ENCODE data around the gene PCNX1. TPM values are rescaled to one million over a fixed set of nuclear protein-coding genes. Genes with fewer than 3 reads are reported as not detected.

PCNX1 gene
- total RNA-seq, 1 experiment from 2014 or later: 48.0 TPM

DNA sequence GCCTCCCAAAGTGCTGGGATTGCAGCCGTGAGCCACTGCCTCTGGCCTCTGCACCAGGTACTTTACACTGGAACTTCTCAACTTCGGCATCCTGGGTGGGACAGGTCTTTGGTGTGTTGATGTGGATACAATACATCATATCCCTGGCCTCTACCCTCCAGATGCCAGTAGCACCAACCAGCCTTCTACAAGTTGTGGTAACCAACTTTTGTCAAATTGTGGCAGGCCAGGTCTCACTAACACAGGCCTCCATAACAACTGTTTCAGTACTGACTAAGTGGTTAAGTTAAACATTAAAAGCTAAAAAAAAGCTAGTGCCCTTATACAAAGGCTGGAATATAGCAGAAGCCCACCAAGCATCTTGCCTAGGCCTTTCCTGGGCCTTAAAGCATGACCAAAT, 232.9 kb downstream of the PCNX1 start:
- no peak overlapping the region for H3K14ac ChIP-seq (ENCODE audit: insufficient read depth, low read length)
- H3K4me2 ChIP-seq (ENCODE audit: insufficient read depth, insufficient read length, low read length): no peak overlapping the region
- no peaks in the 10 kb centered on the region for H4K20me1 ChIP-seq (ENCODE audit: control insufficient read depth, insufficient read depth, insufficient read length)
- H2BK12ac ChIP-seq (ENCODE audit: insufficient read length, low read depth, low read length): no peak overlapping the region
- H2BK5ac ChIP-seq (ENCODE audit: insufficient read length, low read length): no peak overlapping the region
- no peaks in the 10 kb centered on the region for H3K79me2 ChIP-seq (ENCODE audit: insufficient read depth, low read length)
- H3K27ac ChIP-seq (ENCODE audit: insufficient read length, low read depth, low read length): no peak overlapping the region
- no peak overlapping the region for H3K4ac ChIP-seq (ENCODE audit: low read depth, low read length)
- no peaks in the 10 kb centered on the region; the same call in 1 of the 2 replicates for H3K27me3 Mint-ChIP-seq (ENCODE audit: low read depth)
- H3K18ac ChIP-seq (ENCODE audit: insufficient read length, low read depth, low read length): no peak overlapping the region
- H3K79me1 ChIP-seq (ENCODE audit: insufficient read depth, low read depth, low read length, poor library complexity, severe bottlenecking): no peaks in the 10 kb centered on the region
- no peak overlapping the region for H4K8ac ChIP-seq (replicated peaks; ENCODE audit: insufficient read length, low read depth, low read length)
- no peak overlapping the region for H3K4me3 Mint-ChIP-seq
- no peak overlapping the region for H4K91ac ChIP-seq (ENCODE audit: insufficient read length, low read depth, low read length)
- no peak overlapping the region for H4K5ac ChIP-seq (ENCODE audit: insufficient read length, low read depth, low read length)
- no peak overlapping the region for H3K9ac ChIP-seq (ENCODE audit: extremely low read depth, insufficient read length, low read length)
- no peaks in the 10 kb centered on the region for H3K9me3 ChIP-seq (ENCODE audit: control insufficient read depth, low read depth, low read length)
- H3T11ph ChIP-seq (ENCODE audit: low read length): no peak overlapping the region
- TF ChIP-seq, protein P1, sequence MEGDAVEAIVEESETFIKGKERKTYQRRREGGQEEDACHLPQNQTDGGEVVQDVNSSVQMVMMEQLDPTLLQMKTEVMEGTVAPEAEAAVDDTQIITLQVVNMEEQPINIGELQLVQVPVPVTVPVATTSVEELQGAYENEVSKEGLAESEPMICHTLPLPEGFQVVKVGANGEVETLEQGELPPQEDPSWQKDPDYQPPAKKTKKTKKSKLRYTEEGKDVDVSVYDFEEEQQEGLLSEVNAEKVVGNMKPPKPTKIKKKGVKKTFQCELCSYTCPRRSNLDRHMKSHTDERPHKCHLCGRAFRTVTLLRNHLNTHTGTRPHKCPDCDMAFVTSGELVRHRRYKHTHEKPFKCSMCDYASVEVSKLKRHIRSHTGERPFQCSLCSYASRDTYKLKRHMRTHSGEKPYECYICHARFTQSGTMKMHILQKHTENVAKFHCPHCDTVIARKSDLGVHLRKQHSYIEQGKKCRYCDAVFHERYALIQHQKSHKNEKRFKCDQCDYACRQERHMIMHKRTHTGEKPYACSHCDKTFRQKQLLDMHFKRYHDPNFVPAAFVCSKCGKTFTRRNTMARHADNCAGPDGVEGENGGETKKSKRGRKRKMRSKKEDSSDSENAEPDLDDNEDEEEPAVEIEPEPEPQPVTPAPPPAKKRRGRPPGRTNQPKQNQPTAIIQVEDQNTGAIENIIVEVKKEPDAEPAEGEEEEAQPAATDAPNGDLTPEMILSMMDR (conservative IDR thresholded peaks at IDR 0.05): no peak
- peaks cover 0 to 10% (median 6%) of the 10 kb centered on the region in 3 experiments; a peak in 4 of 7 replicates for H3K36me3 Mint-ChIP-seq (ENCODE audit: insufficient read depth in 1 of 3, low read depth in 3 of 3)
- no peak overlapping the region; a peak in 1 of 7 replicates for H3K27ac Mint-ChIP-seq
- no peaks in the 10 kb centered on the region for H3K23me2 ChIP-seq (ENCODE audit: insufficient read length, low read depth, low read length, poor library complexity, severe bottlenecking)
- H2AFZ ChIP-seq (ENCODE audit: low read length): no peak overlapping the region
- H2BK120ac ChIP-seq (ENCODE audit: low read depth, low read length, poor library complexity, severe bottlenecking): no peak overlapping the region
- DNase-seq: no peak
- no CpG with 5 or more reads among the region's 2 CpGs for WGBS (ENCODE audit: extremely low coverage, insufficient read length, low lambda C conversion rate)
- no peak overlapping the region for H2BK15ac ChIP-seq (ENCODE audit: low read depth, low read length)
- peaks cover 14 to 19% of the 10 kb centered on the region in 2 experiments for H3K9me3 Mint-ChIP-seq
- H2AK5ac ChIP-seq (ENCODE audit: insufficient read length, low read length): no peak overlapping the region
- no peak overlapping the region for H2BK20ac ChIP-seq (ENCODE audit: low read depth, low read length, poor library complexity, severe bottlenecking)
- H3K56ac ChIP-seq (ENCODE audit: insufficient read length, low read depth, low read length): no peak overlapping the region
- no peak overlapping the region for H3K23ac ChIP-seq (ENCODE audit: insufficient read length, low read depth, low read length)
- peaks cover 4% of the 10 kb centered on the region; the same call in 1 of the 2 replicates for H3K4me1 ChIP-seq (ENCODE audit: insufficient read depth, low read length)
- no peaks in the 10 kb centered on the region for H3K27me3 ChIP-seq (ENCODE audit: insufficient read depth, low read length)
- H3K4me1 Mint-ChIP-seq: peaks cover 13 to 18% of the 10 kb centered on the region in 2 experiments

Data from H9 (cell line).